Peyer's patch (tissue), 4 donors: Measurements from ENCODE around the gene ZNF18.

Experiments used
- POLR2A ChIP-seq, 2 donors: fragments of 450-650 bp; IDR thresholded peaks; one replicate each; pipeline ENCODE4 v1.5.1; 2017; ENCODE audit warnings: antibody characterized with exemption in 2 of 2, mild to moderate bottlenecking in 2 of 2, moderate library complexity in 2 of 2
- TF ChIP-seq, protein P1 (sequence below), 6 experiments: fragments of 450-650 bp in 4 of 6; fragments of 200-600 bp in 2 of 6; sonication (generic) in 1 of 6; IDR thresholded peaks; one replicate each; pipeline ENCODE4 v1.5.1; 2017 to 2019; ENCODE audit warnings: antibody characterized with exemption in 6 of 6, mild to moderate bottlenecking in 3 of 6, moderate library complexity in 1 of 6

DNA sequence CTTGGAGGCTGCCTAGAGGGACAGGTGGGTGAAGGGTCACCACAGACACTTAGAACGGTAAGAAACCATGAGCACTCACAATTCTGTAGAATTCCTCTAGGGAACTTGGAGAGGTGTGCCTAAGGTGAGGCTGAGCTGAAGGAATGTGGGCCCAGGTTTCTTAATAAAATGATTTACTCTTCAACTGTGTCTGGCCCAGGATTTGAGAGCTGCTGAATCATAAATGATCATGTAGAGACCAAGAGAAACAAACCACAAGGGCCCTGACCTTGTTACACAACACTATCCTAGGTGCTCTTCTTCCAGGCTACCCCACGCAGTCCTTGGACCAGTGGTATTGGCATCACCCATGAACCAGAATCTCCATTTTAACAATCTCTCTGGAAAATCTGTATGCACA lies 27.7 kb downstream of the ZNF18 start:
- TF ChIP-seq, protein P1, sequence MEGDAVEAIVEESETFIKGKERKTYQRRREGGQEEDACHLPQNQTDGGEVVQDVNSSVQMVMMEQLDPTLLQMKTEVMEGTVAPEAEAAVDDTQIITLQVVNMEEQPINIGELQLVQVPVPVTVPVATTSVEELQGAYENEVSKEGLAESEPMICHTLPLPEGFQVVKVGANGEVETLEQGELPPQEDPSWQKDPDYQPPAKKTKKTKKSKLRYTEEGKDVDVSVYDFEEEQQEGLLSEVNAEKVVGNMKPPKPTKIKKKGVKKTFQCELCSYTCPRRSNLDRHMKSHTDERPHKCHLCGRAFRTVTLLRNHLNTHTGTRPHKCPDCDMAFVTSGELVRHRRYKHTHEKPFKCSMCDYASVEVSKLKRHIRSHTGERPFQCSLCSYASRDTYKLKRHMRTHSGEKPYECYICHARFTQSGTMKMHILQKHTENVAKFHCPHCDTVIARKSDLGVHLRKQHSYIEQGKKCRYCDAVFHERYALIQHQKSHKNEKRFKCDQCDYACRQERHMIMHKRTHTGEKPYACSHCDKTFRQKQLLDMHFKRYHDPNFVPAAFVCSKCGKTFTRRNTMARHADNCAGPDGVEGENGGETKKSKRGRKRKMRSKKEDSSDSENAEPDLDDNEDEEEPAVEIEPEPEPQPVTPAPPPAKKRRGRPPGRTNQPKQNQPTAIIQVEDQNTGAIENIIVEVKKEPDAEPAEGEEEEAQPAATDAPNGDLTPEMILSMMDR (IDR thresholded peaks at IDR 0.05) = no peak
- TF ChIP-seq POLR2A (IDR thresholded peaks at IDR 0.05) = no peak
